H7 (cell line): ENCODE data around the gene EIF4E3. TPM values are rescaled to one million over a fixed set of nuclear protein-coding genes. Genes with fewer than 3 reads are reported as not detected.

ENCODE experiments used
- DNase-seq: peaks from one replicate; pipeline ENCODE4 v3.0.0; 2012
- H3K27me3 ChIP-seq: 2 replicates; pipeline ENCODE4 v1.6.0; 2011; ENCODE audit warnings: mild to moderate bottlenecking, low read length; ENCODE audit not compliant: control insufficient read depth, insufficient read depth
- H3K36me3 ChIP-seq: replicated peaks from 2 replicates; pipeline ENCODE4 v1.5.1; 2011; ENCODE audit warnings: low read length; ENCODE audit not compliant: control insufficient read depth, insufficient read depth
- H3K4me3 ChIP-seq: 2 replicates; pipeline ENCODE4 v1.5.1; 2011; ENCODE audit warnings: low read depth, mild to moderate bottlenecking, control low read depth, low read length, moderate library complexity; ENCODE audit not compliant: insufficient read depth
- total RNA-seq: library from RNA; depleted of rRNA; stranded (reverse); fragments of >200 nt; shearing (Covaris generic); gene quantifications from 2 replicates; pipeline ENCODE4 v1.2.3, GENCODE V29; 2014; rRNA removed

The EIF4E3 gene
- total RNA-seq, 1 experiment from 2014 or later: 2.5 TPM

- no peak overlapping the region for H3K4me3 ChIP-seq
- no peak for DNase-seq
- no peaks in the 10 kb centered on the region for H3K36me3 ChIP-seq
- no peaks in the 10 kb centered on the region for H3K27me3 ChIP-seq
Observed at GRCh38 chr3:71629711-71630110, 95.5 kb downstream of the EIF4E3 start.

GRCh38 chr3:71629289-71629688 is 95.9 kb downstream of the EIF4E3 start:
- Histone ChIP-seq H3K27me3 (no peaks in the 10 kb centered on the region), H3K36me3 (no peaks in the 10 kb centered on the region)
- no peak for DNase-seq

GRCh38 chr3:71628522-71628921 is 96.7 kb downstream of the EIF4E3 start:
- no peak overlapping the region for H3K4me3 ChIP-seq
- H3K36me3 ChIP-seq: no peaks in the 10 kb centered on the region

More at GRCh38 chr3:71629289-71629688, 95.9 kb downstream of the EIF4E3 start:
- H3K4me3 ChIP-seq: no peak overlapping the region

GRCh38 chr3:71625676-71626075 is 99.5 kb downstream of the EIF4E3 start:
- Histone ChIP-seq H3K27me3 (no peaks in the 10 kb centered on the region), H3K4me3 (no peak overlapping the region), H3K36me3 (no peaks in the 10 kb centered on the region)
- DNase-seq: no peak

More at GRCh38 chr3:71628522-71628921, 96.7 kb downstream of the EIF4E3 start:
- no peaks in the 10 kb centered on the region for H3K27me3 ChIP-seq
- DNase-seq: no peak

Other genes starting within 250 kb of the EIF4E3 start
- 22.4 and 24.7 TPM in 2 replicates for gene FOXP1, start 141.7 kb downstream of the EIF4E3 start, total RNA-seq
- gene GPR27, start 28.5 kb upstream of the EIF4E3 start, total RNA-seq: 10.1 and 11.6 TPM in 2 replicates
- gene PROK2, start 59.7 kb upstream of the EIF4E3 start, total RNA-seq: 1.9 and 2.7 TPM in 2 replicates